ES-I3 (cell line): ENCODE data around the gene SLC39A11.
"Not testable (repeated sequence)": the region's sequence is repeated elsewhere in the genome, so short reads cannot be mapped to it uniquely, and the experiment has no call there.

ENCODE experiments used
- H3K36me3 ChIP-seq: 2 replicates; pipeline ENCODE4 v1.6.1; 2013; ENCODE audit warnings: mild to moderate bottlenecking, low read length, control low read depth, moderate library complexity; ENCODE audit not compliant: insufficient read depth
- H3K4me1 ChIP-seq: 2 replicates; pipeline ENCODE4 v1.6.1; 2013; ENCODE audit warnings: mild to moderate bottlenecking, control low read depth, low read length; ENCODE audit not compliant: insufficient read depth
- H3K9ac ChIP-seq: 2 replicates; pipeline ENCODE4 v1.6.1; 2013; ENCODE audit warnings: low read depth, mild to moderate bottlenecking, low read length, moderate library complexity
- H3K9me3 ChIP-seq: 2 replicates; pipeline ENCODE4 v1.6.1; 2013; ENCODE audit warnings: mild to moderate bottlenecking, low read length, moderate library complexity; ENCODE audit not compliant: control insufficient read depth, insufficient read depth

The SLC39A11 gene

GRCh38 chr17:73098919-73099318, 6.4 kb upstream of the SLC39A11 start:
- H3K9ac ChIP-seq, result no peak overlapping the region
- no peaks in the 10 kb centered on the region for H3K9me3 ChIP-seq

GRCh38 chr17:73097973-73098765, 5.7 kb upstream of the SLC39A11 start:
- H3K36me3 ChIP-seq, result not testable (repeated sequence)

More at GRCh38 chr17:73098919-73099318, 6.4 kb upstream of the SLC39A11 start:
- Histone ChIP-seq H3K4me1 (no peaks in the 10 kb centered on the region), H3K36me3 (no peaks in the 10 kb centered on the region)

GRCh38 chr17:73096866-73097265, 4.4 kb upstream of the SLC39A11 start:
- Histone ChIP-seq H3K9ac (no peak overlapping the region), H3K36me3 (no peaks in the 10 kb centered on the region), H3K4me1 (0 out of 2 replicates have a peak, but pooled peaks cover 1% of the 10 kb centered on the region), H3K9me3 (no peaks in the 10 kb centered on the region)

More at GRCh38 chr17:73097973-73098765, 5.7 kb upstream of the SLC39A11 start:
- not testable (repeated sequence) for H3K4me1 ChIP-seq, H3K9me3 ChIP-seq, H3K9ac ChIP-seq

- Histone ChIP-seq H3K9me3 (no peaks in the 10 kb centered on the region), H3K36me3 (no peaks in the 10 kb centered on the region), H3K4me1 (peaks cover 7% of the 10 kb centered on the region; the same call in 1 of the 2 replicates), H3K9ac (no peak overlapping the region)
Measured at GRCh38 chr17:73096211-73096610, 3.7 kb upstream of the SLC39A11 start.

GRCh38 chr17:73093286-73093685, 798 bp upstream of the SLC39A11 start:
- H3K9me3 ChIP-seq, result no peaks in the 10 kb centered on the region
- H3K4me1 ChIP-seq, result peaks cover 7% of the 10 kb centered on the region; the same call in 1 of the 2 replicates
- H3K9ac ChIP-seq, result no peak overlapping the region
- H3K36me3 ChIP-seq, result no peaks in the 10 kb centered on the region

- H3K9me3 ChIP-seq, result no peaks in the 10 kb centered on the region
- peak overlapping the region; percentile 88 for H3K9ac ChIP-seq
- H3K36me3 ChIP-seq, result no peaks in the 10 kb centered on the region
- H3K4me1 ChIP-seq, result peaks cover 7% of the 10 kb centered on the region; the same call in 1 of the 2 replicates
Measured at GRCh38 chr17:73091770-73092522, 542 bp downstream of the SLC39A11 start.

- Histone ChIP-seq H3K9me3 (no peaks in the 10 kb centered on the region), H3K36me3 (no peaks in the 10 kb centered on the region), H3K9ac (peak overlapping the region; percentile 88), H3K4me1 (peaks cover 7% of the 10 kb centered on the region; the same call in 1 of the 2 replicates)
Measured at GRCh38 chr17:73091410-73091769, 1.1 kb downstream of the SLC39A11 start.

- H3K4me1 ChIP-seq, result peaks cover 7% of the 10 kb centered on the region; the same call in 1 of the 2 replicates
- no peaks in the 10 kb centered on the region for H3K9me3 ChIP-seq
- no peak overlapping the region for H3K9ac ChIP-seq
- H3K36me3 ChIP-seq, result no peaks in the 10 kb centered on the region
Measured at GRCh38 chr17:73090396-73091202, 1.9 kb downstream of the SLC39A11 start.

- Histone ChIP-seq H3K36me3 (no peaks in the 10 kb centered on the region), H3K9me3 (no peaks in the 10 kb centered on the region), H3K4me1 (peaks cover 7% of the 10 kb centered on the region; the same call in 1 of the 2 replicates), H3K9ac (no peak overlapping the region)
Measured at GRCh38 chr17:73089322-73090317, 2.9 kb downstream of the SLC39A11 start.

GRCh38 chr17:73088561-73088960, 3.9 kb downstream of the SLC39A11 start:
- no peak overlapping the region for H3K9ac ChIP-seq
- H3K9me3 ChIP-seq, result no peaks in the 10 kb centered on the region
- H3K36me3 ChIP-seq, result no peaks in the 10 kb centered on the region
- peaks cover 7% of the 10 kb centered on the region; the same call in 1 of the 2 replicates for H3K4me1 ChIP-seq

GRCh38 chr17:73083432-73083831, 9.1 kb downstream of the SLC39A11 start:
- H3K4me1 ChIP-seq, result no peaks in the 10 kb centered on the region
- no peaks in the 10 kb centered on the region for H3K36me3 ChIP-seq
- H3K9ac ChIP-seq, result no peak overlapping the region
- no peaks in the 10 kb centered on the region for H3K9me3 ChIP-seq

- Histone ChIP-seq H3K9ac (no peak overlapping the region), H3K4me1 (no peaks in the 10 kb centered on the region)
Measured at GRCh38 chr17:73074566-73074965, 17.9 kb downstream of the SLC39A11 start.

GRCh38 chr17:73072219-73072962, 20.1 kb downstream of the SLC39A11 start:
- no peak overlapping the region for H3K9ac ChIP-seq

More at GRCh38 chr17:73074566-73074965, 17.9 kb downstream of the SLC39A11 start:
- Histone ChIP-seq H3K36me3 (no peaks in the 10 kb centered on the region), H3K9me3 (no peaks in the 10 kb centered on the region)

More at GRCh38 chr17:73072219-73072962, 20.1 kb downstream of the SLC39A11 start:
- Histone ChIP-seq H3K9me3 (no peaks in the 10 kb centered on the region), H3K4me1 (no peaks in the 10 kb centered on the region), H3K36me3 (no peaks in the 10 kb centered on the region)
